Motor neuron (in vitro differentiated cells): ENCODE data around the gene ZNF768. TPM values are rescaled to one million over a fixed set of nuclear protein-coding genes. Genes with fewer than 3 reads are reported as not detected.

ENCODE experiments used
- ATAC-seq, 8 experiments: fragments of 200-7000 bp; cut with Tn5 transposase; replicated peaks in 6 of 8; 2 replicates each; pipeline ENCODE4 v1.8.0; 2021; ENCODE audit warnings: mild to moderate bottlenecking in 8 of 8, moderate library complexity in 8 of 8
- H3K27ac ChIP-seq, 2 donors: fragments of 250-450 bp; sonication (Bioruptor Pico); 2 replicates each; pipeline ENCODE4 v1.9.0; 2021; ENCODE audit warnings: antibody characterized with exemption in 2 of 2, mild to moderate bottlenecking in 2 of 2, moderate library complexity in 1 of 2
- H3K4me1 ChIP-seq, 2 donors: fragments of 250-450 bp; sonication (Bioruptor Pico); replicated peaks in 1 of 2; 2 replicates each; pipeline ENCODE4 v1.6.1; 2021; ENCODE audit warnings: antibody characterized with exemption in 2 of 2, mild to moderate bottlenecking in 2 of 2, moderate library complexity in 1 of 2
- H3K4me3 ChIP-seq, 5 donors: fragments of 250-450 bp; sonication (Bioruptor Pico); 2 replicates each; pipeline ENCODE4 v1.9.0; 2021; ENCODE audit warnings: antibody characterized with exemption in 5 of 5, mild to moderate bottlenecking in 5 of 5, moderate library complexity in 4 of 5
- WGBS, 10 experiments: fragments of 450-650 bp; shearing (Covaris generic); methylation state at CpG; one replicate each; pipeline ENCODE4 v1.0.0; 2022; 5-methylcytosine and 5-hydroxymethylcytosine counted together
- in situ Hi-C, 9 experiments: fragments of 400-800 bp; cut with MboI; loops; one replicate each; pipeline ENCODE4 v1.15.0; 2021; ENCODE audit warnings: low sequenced_read_pairs in 9 of 9, low pct_unique_long_range_greater_than_20kb in 2 of 9; ENCODE audit not compliant: unreplicated experiment in 9 of 9
- total RNA-seq, 8 experiments: library from RNA; unstranded; fragments of 300-600 nt; gene quantifications; 2 replicates each; pipeline versions ENCODE4 v1.2.3 to v1.2.4, GENCODE V29; 2022

The ZNF768 gene
- total RNA-seq, 8 experiments from 2014 or later = 19.2 to 50.4 (median 36.7) TPM

- H3K27ac ChIP-seq = no peak overlapping the region
- H3K4me1 ChIP-seq = no peaks in the 10 kb centered on the region
- no peak for ATAC-seq
- WGBS, 10 experiments = 0 to 100% (median 65%) methylated on average over 1 to 4 of the region's 4 CpGs; no CpG with 5 or more reads in 1 of the 10 experiments
- in situ Hi-C loops = no loop called here
- no peak overlapping the region for H3K4me3 ChIP-seq
Measured at GRCh38 chr16:30509081-30509765, 17.1 kb downstream of the ZNF768 start.

GRCh38 chr16:30503403-30504296, 22.7 kb downstream of the ZNF768 start:
- ATAC-seq = no peak

DNA sequence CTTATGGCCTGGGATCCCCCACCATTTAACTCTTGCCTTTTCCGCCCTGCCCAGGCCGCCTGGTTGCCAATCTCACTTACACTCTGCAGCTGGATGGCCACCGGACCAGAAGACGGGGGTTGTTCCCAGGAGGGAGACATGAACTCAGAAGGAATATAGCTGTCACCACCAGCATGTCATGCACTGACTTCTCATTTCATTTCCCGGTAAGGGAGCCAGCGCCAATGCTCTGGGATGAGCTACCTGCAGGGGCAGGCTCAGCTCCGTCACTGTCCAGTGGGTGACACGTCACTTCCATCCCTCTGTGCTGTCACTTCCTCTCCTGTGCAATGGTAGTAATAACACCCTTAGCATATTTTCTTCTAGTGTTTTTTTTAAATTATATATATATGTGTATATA, 27.1 kb downstream of the ZNF768 start:
- H3K4me3 ChIP-seq = no peak overlapping the region
- no peak overlapping the region for H3K27ac ChIP-seq
- H3K4me1 ChIP-seq = no peaks in the 10 kb centered on the region
- ATAC-seq = peak in 1 of 8 experiments; percentile 51
- WGBS, 10 experiments = 67 to 87% (median 73%) methylated on average over 1 to 4 of the region's 8 CpGs; no CpG with 5 or more reads in 3 of the 10 experiments
- in situ Hi-C loops = no loop called here

More at GRCh38 chr16:30503403-30504296, 22.7 kb downstream of the ZNF768 start:
- Histone ChIP-seq H3K4me3 (no peak overlapping the region), H3K4me1 (no peaks in the 10 kb centered on the region), H3K27ac (no peak overlapping the region)
- 54 to 84% (median 73%) methylated on average over 3 to 4 of the region's 6 CpGs; no CpG with 5 or more reads in 4 of the 10 experiments for WGBS, 10 experiments
- in situ Hi-C loops = no loop called here

- in situ Hi-C loops = no loop called here
- H3K4me3 ChIP-seq = no peak overlapping the region
- 40 to 85% (median 70%) methylated on average over 2 to 8 of the region's 12 CpGs; no CpG with 5 or more reads in 6 of the 10 experiments for WGBS, 10 experiments
- ATAC-seq = no peak
- peaks cover 0 to 3% of the 10 kb centered on the region in 2 donors for H3K4me1 ChIP-seq
- no peak overlapping the region for H3K27ac ChIP-seq
Measured at GRCh38 chr16:30494709-30495108, 31.7 kb downstream of the ZNF768 start.

GRCh38 chr16:30493941-30494488, 32.4 kb downstream of the ZNF768 start:
- no peak overlapping the region for H3K4me3 ChIP-seq
- 28 to 100% (median 80%) methylated on average over 1 to 9 of the region's 11 CpGs; no CpG with 5 or more reads in 4 of the 10 experiments for WGBS, 10 experiments
- H3K4me1 ChIP-seq = peaks cover 0 to 3% of the 10 kb centered on the region in 2 donors
- in situ Hi-C loops = no loop called here
- H3K27ac ChIP-seq = no peak overlapping the region
- ATAC-seq = no peak

DNA sequence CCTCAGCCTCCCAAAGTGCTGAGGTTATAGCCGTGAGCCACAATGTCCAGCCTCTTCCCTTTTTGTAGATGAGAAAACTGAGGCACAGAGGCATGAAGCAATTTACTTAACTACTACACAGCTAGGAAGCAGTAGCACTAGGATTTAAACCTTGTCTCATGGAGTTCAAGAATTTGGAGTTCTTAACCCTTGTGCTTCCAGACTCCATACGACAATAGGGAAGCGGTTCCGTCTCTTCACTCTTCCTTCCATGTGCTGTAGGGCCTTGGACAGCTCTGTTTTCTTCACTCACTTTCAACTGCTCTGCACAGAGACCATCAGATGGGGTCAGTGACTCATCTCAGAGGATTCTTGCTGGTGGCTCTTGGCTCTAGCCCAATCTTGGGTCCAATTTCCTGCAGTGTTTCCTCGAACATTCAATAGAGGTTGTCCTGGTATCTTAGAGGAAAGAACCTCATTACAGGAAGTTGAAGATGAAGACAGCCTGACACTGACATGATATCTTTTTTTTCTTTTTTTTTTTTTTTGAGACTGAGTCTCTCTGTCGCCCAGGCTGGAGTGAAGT, 34.5 kb downstream of the ZNF768 start:
- Histone ChIP-seq H3K4me3 (no peak overlapping the region), H3K27ac (no peak overlapping the region), H3K4me1 (peaks cover 0 to 3% of the 10 kb centered on the region in 2 donors)
- peak in 3 of 8 experiments; percentile 44 to 82 (median 67) for ATAC-seq
- WGBS, 10 experiments = 17 to 100% (median 61%) methylated on average over 1 to 5 of the region's 6 CpGs; no CpG with 5 or more reads in 1 of the 10 experiments
- in situ Hi-C loops = no loop called here

GRCh38 chr16:30491229-30491628, 35.1 kb downstream of the ZNF768 start:
- 42 to 100% (median 84%) methylated on average over 2 to 4 of the region's 4 CpGs; no CpG with 5 or more reads in 2 of the 10 experiments for WGBS, 10 experiments
- H3K27ac ChIP-seq = no peak overlapping the region
- ATAC-seq = no peak
- in situ Hi-C loops = no loop called here
- H3K4me3 ChIP-seq = no peak overlapping the region
- H3K4me1 ChIP-seq = peaks cover 0 to 3% of the 10 kb centered on the region in 2 donors

DNA sequence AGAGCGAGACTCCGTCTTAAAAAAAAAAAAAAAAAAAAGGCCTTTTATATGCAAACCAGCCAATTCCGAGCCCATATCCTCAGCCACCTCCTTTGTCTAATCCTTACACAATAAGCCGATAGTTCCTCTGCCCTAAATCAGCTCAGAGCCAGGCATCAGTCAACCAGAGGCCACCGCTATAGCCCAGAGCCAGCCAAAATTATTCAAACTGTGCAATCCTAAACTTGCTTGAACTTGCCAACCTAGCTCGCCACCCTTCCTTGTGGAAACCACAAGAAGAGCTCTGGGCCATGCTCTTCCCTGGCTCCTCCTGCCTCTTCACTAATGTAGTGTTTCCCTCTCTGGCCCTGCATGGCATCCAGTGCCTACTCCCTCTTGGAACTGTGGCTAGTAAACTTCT, 36.2 kb downstream of the ZNF768 start:
- Histone ChIP-seq H3K27ac (no peak overlapping the region), H3K4me1 (peaks cover 0 to 3% of the 10 kb centered on the region in 2 donors), H3K4me3 (no peak overlapping the region)
- in situ Hi-C loops = no loop called here
- WGBS, 10 experiments = 0 to 100% (median 67%) methylated on average over 1 to 5 of the region's 6 CpGs; no CpG with 5 or more reads in 3 of the 10 experiments
- peak in 3 of 8 experiments; percentile 29 to 48 (median 34) for ATAC-seq

DNA sequence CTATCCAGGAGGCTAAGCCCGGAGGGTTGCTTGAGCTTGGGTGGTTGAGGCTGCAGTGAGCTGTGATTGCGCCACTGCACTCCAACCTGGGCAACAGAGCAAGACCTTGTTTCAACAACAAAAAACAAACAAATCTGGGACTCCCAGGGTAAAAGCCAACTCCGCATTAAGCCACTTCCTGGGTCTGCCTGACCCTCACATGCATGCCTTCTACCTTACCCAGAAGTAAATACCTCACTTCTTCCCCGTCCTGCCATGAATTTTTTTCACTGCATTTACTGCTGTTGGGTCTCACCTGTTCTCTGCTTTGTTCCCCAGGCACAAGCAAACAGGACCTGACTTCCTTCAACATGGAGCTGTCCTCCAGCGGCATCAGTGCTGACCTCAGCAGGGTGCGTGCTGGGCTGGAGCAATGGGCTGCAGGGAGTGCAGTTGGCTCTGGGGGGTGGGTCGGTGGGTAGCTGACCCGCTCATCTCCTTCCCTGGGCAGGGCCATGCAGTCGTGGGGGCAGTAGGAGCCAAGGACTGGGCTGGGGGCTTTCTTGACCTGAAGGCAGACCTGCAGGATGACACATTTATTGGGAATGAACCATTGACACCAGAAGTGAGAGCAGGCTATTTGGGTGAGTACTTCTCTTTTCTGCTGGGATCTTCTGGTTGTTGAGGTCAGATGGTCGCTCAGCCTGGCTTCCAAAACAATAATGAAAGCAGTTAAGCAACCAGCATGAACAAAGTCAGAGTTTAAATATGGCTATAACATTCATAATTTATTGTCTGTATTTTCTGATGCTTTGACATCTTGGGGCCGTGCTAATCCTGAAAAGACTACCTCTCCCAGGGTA, 37.4 kb downstream of the ZNF768 start:
- Histone ChIP-seq H3K27ac (no peak overlapping the region), H3K4me1 (peaks cover 0 to 3% of the 10 kb centered on the region in 2 donors), H3K4me3 (no peak overlapping the region)
- no peak for ATAC-seq
- in situ Hi-C loops = no loop called here
- 20 to 100% (median 65%) methylated on average over 1 to 5 of the region's 11 CpGs; no CpG with 5 or more reads in 1 of the 10 experiments for WGBS, 10 experiments

DNA sequence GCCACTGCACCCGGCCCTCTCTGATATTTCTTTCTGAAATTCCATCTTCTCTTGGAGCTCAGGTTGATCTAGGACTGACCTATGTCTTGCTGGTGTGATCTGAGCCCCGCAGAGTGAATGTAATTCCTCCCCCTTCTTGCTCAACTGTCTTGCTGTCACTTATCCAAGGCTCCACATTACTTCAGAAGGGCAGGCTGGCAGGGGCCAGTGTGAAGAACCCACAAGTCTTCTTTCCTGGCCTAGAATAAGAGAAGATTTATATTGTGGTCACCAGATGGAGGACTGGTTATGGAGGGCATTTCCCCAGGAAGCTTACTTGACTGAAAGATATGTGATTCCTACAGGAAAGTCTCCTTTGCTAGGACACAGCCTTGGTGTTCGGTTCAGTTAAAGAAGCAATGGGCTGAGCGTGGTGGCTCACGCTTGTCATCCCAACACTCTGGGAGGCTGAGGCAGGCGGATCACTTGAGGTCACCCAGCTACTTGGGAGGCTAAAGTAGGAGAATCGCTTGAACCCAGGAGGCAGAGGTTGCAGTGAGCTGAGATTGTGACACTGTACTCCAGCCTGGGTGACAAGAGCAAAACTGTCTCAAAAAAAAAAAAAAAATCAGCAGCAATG, 40.4 kb downstream of the ZNF768 start:
- Histone ChIP-seq H3K4me3 (no peak overlapping the region), H3K27ac (no peak overlapping the region), H3K4me1 (peaks cover 0 to 3% of the 10 kb centered on the region in 2 donors)
- ATAC-seq = no peak
- 64 to 96% (median 79%) methylated on average over 1 to 7 of the region's 7 CpGs; no CpG with 5 or more reads in 2 of the 10 experiments for WGBS, 10 experiments
- in situ Hi-C loops = no loop called here

GRCh38 chr16:30484887-30485286, 41.5 kb downstream of the ZNF768 start:
- ATAC-seq = no peak
- Histone ChIP-seq H3K27ac (no peak overlapping the region), H3K4me1 (no peaks in the 10 kb centered on the region), H3K4me3 (no peak overlapping the region)
- in situ Hi-C loops = no loop called here

GRCh38 chr16:30482366-30482765, 44.0 kb downstream of the ZNF768 start:
- Histone ChIP-seq H3K4me1 (no peaks in the 10 kb centered on the region), H3K27ac (no peak overlapping the region), H3K4me3 (no peak overlapping the region)
- WGBS, 10 experiments = 0 to 93% (median 75%) methylated on average over 1 to 3 of the region's 3 CpGs; no CpG with 5 or more reads in 2 of the 10 experiments
- in situ Hi-C loops = no loop called here
- peak in 3 of 8 experiments; percentile 57 to 75 (median 67) for ATAC-seq
